ENCODE measurements around the gene PDCD7.
A peak's percentile ranks its signal among the peaks of the same experiment; 100 is the strongest.
"Not testable (repeated sequence)": the region's sequence is repeated elsewhere in the genome, so short reads cannot be mapped to it uniquely, and the experiment has no call there.

The PDCD7 gene

DNA sequence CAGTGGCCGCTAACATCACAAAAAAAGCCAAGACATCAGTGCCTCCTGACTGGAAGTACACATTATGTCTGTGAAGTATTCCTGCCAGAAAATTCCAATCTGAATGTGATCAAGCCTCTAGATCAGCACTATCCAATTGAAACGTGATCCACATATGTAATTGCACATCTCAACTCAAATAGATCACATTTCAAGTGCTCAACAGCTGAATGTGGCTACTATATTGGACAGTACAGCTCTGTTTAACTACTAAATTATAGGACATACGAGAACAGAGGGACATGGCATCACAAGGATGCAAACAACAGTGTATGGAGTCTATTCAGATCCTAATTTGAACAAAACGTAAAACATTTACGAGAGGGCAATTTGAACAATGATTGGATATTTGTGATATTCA, 18.1 kb downstream of the PDCD7 start:
- DNase-seq (ENCODE audit: low read depth in 2 of 2) = no peak

GRCh38 chr15:65115086-65115485, 18.5 kb downstream of the PDCD7 start, which contains the start of gene UBAP1L:
TSS of gene UBAP1L (minus strand) at chr15:65115200. CDS start at chr15:65106215, 8,985 bp downstream.
- DNase-seq (ENCODE audit: low read depth in 2 of 2) = no peak

DNA sequence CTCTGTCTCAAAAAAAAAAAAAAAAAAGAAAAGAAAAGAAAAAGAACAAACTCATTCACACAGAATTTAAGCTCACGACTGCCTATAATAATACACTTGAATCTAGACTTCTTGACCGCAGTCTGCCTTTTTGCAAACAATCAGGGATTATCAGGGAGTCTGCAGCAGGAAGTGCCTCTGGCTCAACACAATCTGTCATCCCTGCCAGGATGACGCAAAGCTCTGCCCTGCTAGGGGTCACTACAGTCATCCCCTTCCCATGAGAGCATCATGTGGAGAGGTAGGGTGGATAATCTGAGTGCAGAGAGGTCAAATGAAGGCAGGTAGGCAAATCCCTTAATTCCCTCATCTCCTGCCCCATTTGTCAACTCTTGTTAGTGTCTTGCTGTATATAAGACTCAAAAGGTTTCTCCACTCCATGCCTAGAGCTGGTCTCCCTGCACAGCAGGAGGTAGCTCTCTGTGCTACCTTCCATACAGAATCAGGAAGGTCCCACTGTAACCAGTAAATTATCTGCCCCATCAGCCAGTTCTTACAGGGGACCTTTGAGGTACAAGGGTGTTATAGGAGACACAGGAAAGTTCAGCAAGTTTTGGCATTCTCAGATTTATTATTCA, 22.8 kb downstream of the PDCD7 start:
- DNase-seq (ENCODE audit: low read depth in 2 of 2) = no peak

DNA sequence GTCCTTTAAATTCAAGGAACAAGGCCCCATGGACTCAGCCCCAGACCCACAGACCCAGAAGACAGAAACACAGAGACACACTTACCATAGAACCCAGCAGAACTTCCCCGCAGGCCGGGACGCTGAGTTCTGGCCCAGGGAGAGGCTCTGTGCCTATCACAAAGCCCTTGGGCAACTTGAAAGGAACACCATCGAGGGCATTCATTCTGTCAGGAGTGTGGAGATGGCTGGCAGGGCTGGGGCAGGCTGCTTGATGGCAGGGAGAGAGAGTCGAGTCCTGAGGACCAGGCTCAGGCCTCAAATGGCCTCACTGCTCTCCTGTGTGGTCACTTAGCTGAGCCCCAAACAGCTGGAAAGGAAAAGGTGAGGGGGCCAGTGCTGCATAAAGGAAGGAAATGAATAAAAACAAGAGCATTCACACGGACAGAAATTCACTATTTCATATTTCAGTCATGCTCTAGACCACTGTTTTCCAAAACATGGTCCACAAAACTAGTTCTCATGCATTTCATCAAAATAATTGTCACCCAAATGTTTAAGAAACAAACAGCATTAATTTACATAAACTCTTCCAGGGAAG, 27.5 kb downstream of the PDCD7 start:
- DNase-seq (ENCODE audit: low read depth in 2 of 2) = no peak

GRCh38 chr15:65105038-65105437, 28.6 kb downstream of the PDCD7 start:
- no peak for DNase-seq (ENCODE audit: low read depth in 2 of 2)

GRCh38 chr15:65102912-65103311, 30.7 kb downstream of the PDCD7 start:
- no peak for DNase-seq (ENCODE audit: low read depth in 2 of 2)

DNA sequence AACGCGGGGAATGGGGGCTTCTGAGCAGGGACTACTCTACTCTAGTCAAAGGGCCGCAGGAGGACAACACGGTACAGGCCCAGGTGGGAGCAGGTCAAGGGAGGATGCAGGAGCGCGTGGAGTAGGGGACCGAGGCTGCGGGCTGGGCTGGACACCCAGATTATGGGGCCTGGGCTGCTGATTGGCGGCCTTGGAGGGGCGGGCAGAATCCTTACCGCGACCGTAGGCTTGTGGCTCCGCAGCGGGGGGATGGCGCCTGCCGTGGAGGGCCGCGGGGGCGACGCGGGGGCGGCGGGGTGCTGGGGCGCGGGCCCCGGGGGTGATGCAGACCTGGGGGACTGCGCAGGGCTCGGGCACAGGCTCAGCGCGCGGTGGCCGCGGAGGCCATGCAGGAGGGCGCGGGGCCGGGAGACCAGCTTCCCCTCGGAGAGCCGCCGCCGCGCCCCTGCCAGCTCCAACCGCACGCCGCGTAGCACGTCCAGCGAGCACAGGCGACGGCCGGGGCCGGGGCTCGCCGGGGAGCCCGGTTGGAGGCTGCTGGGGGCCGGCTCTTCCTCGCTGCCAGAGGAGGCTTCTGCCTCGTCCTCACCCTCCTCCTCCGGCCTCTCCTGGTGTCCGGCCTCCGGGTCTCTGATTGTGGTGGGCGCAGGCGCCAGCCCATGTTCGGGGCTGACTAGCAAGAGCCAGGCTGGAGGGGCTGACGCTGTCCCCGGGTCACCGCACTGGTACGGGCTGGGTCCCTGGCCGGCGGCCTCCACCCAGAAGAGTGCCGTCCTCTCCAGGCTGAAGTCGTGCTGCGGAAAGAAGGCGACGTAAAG, 31.5 kb downstream of the PDCD7 start:
- DNase-seq (ENCODE audit: low read depth in 2 of 2) = no peak

GRCh38 chr15:65101411-65101890, 32.2 kb downstream of the PDCD7 start:
- peak; percentile 15 to 19 for DNase-seq (ENCODE audit: low read depth in 2 of 2)

DNA sequence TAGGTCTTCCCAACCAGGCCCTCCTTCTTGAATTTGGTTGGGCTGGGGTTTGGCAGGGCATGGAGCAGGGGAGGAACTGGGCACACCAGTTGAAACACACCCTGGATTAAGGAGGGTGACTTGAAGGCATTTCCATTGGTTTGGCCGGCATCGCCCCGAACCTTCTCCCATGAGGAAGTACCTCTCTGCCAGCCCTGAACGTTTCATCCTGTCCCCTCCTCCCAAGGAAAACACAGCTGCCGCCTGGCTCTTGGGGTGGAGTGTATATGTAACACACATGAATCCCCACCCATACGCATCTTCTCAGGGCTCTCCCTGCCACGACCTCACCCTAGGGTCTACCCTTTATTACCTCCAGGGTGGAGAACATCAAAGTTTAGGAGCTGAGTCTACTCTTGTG, 33.2 kb downstream of the PDCD7 start:
- no peak for DNase-seq (ENCODE audit: low read depth in 2 of 2)

DNA sequence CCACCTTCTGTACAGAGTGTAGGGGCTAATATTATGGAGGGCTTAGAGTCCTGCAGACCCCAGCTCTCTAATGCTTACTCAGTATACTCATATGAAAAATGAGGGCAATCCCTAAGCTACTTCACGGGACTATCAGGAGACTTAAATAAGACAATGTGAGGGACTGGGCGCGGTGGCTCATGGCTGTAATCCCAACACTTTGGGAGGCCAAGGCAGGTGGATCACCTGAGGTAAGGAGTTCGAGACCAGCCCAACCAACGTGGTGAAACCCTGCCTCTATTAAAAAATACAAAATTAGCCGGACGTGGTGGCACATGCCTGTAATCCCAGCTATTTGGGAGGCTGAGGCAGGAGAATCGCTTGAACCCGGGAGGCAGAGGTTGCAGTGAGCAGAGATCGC, 33.8 kb downstream of the PDCD7 start:
- not testable (repeated sequence) for DNase-seq (ENCODE audit: low read depth in 2 of 2)

- no peak for DNase-seq (ENCODE audit: low read depth in 2 of 2)
Observed at GRCh38 chr15:65099336-65099735, 34.3 kb downstream of the PDCD7 start.

DNA sequence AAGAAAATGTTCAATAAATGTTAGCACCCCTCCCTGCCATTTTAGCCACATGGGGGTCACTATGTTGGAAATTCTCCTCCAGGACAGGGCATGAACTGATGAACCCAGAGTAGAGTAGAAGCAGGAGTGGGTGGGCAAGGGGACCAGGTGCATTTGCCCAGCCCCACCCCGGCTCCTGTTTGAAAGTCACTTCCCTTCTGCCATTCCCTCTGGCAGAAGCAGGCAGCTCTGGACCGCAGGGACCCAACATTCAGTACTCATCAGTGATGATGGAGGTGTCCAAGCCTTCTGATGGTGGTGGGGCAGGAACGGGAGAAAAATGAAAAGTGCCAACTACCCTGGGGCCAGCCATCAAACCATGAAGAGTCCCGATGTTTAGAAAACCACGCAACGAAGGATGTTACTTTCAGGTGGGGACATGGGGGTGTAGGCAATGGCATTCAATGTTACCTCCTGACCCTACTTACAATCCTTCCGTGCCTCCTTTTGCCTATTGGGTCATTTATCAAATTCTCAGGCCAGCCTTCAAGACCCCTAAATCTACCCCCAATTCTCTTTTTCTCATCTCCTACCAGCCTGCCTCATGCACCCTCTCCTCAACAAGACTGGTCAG, 35.9 kb downstream of the PDCD7 start:
- DNase-seq (ENCODE audit: low read depth in 2 of 2) = no peak

GRCh38 chr15:65096481-65097385, 36.9 kb downstream of the PDCD7 start:
- no peak for DNase-seq (ENCODE audit: low read depth in 2 of 2)

- DNase-seq (ENCODE audit: low read depth in 2 of 2) = no peak
Observed at GRCh38 chr15:65095747-65096104, 37.9 kb downstream of the PDCD7 start.

GRCh38 chr15:65095011-65095746, 38.4 kb downstream of the PDCD7 start:
- no peak for DNase-seq (ENCODE audit: low read depth in 2 of 2)

DNA sequence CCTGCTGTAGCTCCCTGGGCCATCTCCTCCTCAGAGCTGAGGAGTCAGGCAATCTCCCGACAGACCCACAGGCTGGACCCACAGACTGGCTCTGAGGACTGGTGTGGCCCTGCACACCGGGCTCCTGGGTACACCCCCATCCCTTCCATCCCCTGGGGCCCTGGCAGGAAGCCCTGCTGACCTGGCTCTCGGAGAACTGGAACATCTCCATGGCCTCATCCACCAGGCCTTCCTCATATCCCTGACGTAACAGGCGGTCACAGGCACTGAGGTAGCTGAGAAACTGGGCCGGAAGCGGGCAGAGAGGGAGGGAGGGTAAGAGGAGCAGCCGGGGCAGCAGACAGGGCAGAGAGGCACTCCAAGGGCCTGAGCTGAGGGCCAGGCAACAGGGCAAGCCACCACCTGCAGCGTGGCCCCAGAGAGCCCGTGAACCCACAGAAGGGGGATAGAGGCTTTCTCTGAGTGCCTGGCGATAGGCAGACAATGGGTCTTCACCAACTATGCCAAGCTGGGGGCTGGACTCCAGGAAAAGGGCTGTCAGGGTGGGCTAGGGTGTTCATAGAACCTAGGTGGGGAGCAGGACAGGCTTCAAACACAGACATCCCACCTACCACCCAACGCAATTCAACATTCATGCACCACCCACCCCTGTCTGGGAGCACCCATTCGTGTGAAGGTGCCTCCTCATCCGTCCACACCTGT, 39.2 kb downstream of the PDCD7 start:
- no peak for DNase-seq (ENCODE audit: low read depth in 2 of 2)

DNA sequence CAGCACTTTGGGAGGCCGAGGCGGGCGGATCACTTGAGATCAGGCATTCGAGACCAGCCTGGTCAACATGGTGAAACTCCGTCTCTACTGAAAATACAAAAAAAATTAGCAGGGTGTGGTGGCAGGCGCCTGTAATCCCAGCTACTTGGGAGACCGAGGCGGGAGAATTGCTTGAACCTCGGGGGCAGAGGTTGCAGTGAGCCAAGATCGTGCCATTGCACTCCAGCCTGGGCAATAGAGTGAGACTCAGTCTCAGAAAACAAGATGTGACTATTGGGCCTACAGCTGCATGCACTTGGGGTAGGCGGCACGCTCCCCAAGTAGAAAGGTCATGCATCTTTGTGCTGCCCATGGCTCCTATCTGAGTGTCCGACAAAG, 39.8 kb downstream of the PDCD7 start:
- DNase-seq (ENCODE audit: low read depth in 2 of 2) = not testable (repeated sequence)

DNA sequence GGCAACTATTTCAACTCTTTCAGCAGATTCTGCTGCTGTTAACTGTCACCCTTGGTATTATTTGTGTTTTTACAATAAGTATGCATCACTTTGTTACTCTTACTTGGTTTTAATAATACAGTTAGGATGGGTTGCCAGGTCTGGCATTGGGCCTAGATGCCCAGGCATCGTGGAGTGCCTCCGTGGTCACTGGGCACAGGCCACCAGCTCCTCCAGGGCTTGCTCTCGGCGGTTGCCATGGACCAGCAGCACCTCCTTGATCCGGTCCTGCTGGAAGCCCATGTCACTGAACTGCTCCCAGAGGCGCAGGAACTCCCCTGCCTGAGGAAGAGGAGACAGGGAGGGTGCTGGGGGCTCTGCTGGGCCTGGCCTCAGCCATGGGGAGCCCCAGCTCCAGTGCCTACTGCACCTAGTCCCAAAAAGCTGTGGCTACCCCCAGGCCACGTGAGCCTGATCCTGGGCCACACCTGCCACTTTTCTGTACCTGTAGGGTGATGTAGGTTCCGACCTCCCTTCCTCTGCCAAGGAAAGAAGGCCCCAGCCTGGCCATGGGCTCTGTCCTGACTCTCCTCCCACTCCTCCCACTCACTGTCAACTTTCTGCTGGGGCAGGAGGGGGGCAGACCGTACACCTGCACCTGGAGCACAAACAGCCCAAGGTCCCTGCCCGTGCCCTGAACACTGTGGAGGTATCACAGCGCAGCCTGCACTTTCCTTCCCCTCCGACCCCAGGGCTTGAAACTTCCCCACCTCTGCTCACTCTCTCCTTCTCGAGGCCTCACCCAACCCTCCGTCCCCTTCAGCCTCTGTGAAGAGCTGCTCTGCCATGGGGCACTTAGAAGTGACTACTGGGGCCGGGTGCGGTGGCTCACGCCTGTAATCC, 40.5 kb downstream of the PDCD7 start:
- DNase-seq (ENCODE audit: low read depth in 2 of 2) = no peak

Measured in stimulated activated CD8-positive, alpha-beta memory T cell treated with anti-CD3 and anti-CD28 coated beads, Interleukin-15, amount 100 ng/mL, for 48 hours (primary cell).